Heart left ventricle (tissue), 16 donors: ENCODE results near the gene SAXO1. TPM values are rescaled to one million over a fixed set of nuclear protein-coding genes. Genes with fewer than 3 reads are reported as not detected.

Experiments used
- ATAC-seq, 4 donors: fragments of 200-7000 bp; cut with Tn5 transposase; one replicate each; pipeline ENCODE4 v1.9.1; 2020 to 2022; ENCODE audit warnings: moderate library complexity in 4 of 4, mild to moderate bottlenecking in 3 of 4, moderate number of reproducible peaks in 1 of 4
- DNase-seq, 5 donors: peaks; one replicate each; pipeline ENCODE4 v3.0.0-alpha.2; 2020
- H3K27ac ChIP-seq, 12 donors: fragments of 200-600 bp; sonication (generic) in 4 of 12; one replicate each; pipeline versions ENCODE4 v1.5.0 to v1.8.0; 2016 to 2022; ENCODE audit warnings: mild to moderate bottlenecking in 2 of 12
- H3K27me3 ChIP-seq, 9 donors: fragments of 200-600 bp; sonication (generic) in 2 of 9; one replicate each; pipeline versions ENCODE4 v1.5.1 to v1.8.0; 2016 to 2022; ENCODE audit warnings: mild to moderate bottlenecking in 3 of 9
- H3K36me3 ChIP-seq, 9 donors: fragments of 200-600 bp; sonication (generic) in 2 of 9; one replicate each; pipeline versions ENCODE4 v1.5.0 to v1.8.0; 2018 to 2022; ENCODE audit warnings: mild to moderate bottlenecking in 2 of 9
- H3K4me1 ChIP-seq, 12 donors: fragments of 200-600 bp; sonication (generic) in 4 of 12; one replicate each; pipeline versions ENCODE4 v1.5.0 to v1.8.0; 2016 to 2022; ENCODE audit warnings: mild to moderate bottlenecking in 3 of 12
- H3K4me3 ChIP-seq, 12 donors: fragments of 200-600 bp; sonication (generic) in 4 of 12; one replicate each; pipeline versions ENCODE4 v1.5.0 to v1.8.0; 2017 to 2022; ENCODE audit warnings: mild to moderate bottlenecking in 9 of 12, moderate library complexity in 4 of 12
- H3K9me3 ChIP-seq, 12 donors: fragments of 200-600 bp; sonication (generic) in 4 of 12; one replicate each; pipeline versions ENCODE4 v1.5.0 to v1.8.0; 2016 to 2022; ENCODE audit warnings: mild to moderate bottlenecking in 1 of 12
- POLR2A ChIP-seq, 2 donors: fragments of 450-650 bp; IDR thresholded peaks; one replicate each; pipeline ENCODE4 v1.6.1; 2017; ENCODE audit warnings: antibody characterized with exemption in 2 of 2, mild to moderate bottlenecking in 2 of 2, moderate library complexity in 2 of 2
- WGBS, 4 donors: extraction: QIAGEN DNeasy Blood & Tissue Kit in 2 of 4; methylation state at CpG; one replicate each; pipeline versions ENCODE4 v1.1.5 to v1.1.7; 2013 to 2018; 5-methylcytosine and 5-hydroxymethylcytosine counted together
- intact Hi-C, 10 donors: fragments of 100-400 bp; cut with DNase I; formaldehyde crosslinking; loops; one replicate each; pipeline versions ENCODE4 v1.11.1 to v1.14.2; 2022
- polyA plus RNA-seq, 2 donors: library from polyadenylated mRNA; stranded (reverse); fragments of 200-250 nt; gene quantifications; one replicate each; pipeline ENCODE4 v1.2.3, GENCODE V29; 2013
- total RNA-seq, 9 donors: library from RNA; depleted of rRNA in 2 of 9; stranded (reverse); fragments of >200 nt in 2 of 9; fragmentation: NEBNext Ultra II Directional in 3 of 9; extraction: Animal tissue kit (Norgen Biotek cat#: 25700) in 3 of 9; gene quantifications; one replicate each; pipeline versions ENCODE4 v1.1.0 to v1.2.4, GENCODE V29; 2016 to 2023
- TF ChIP-seq, protein P1 (sequence below), 12 donors: fragments of 200-600 bp; sonication (generic) in 4 of 12; IDR thresholded peaks; one replicate each; pipeline versions ENCODE4 v1.5.0 to v1.8.0; 2018 to 2022; ENCODE audit warnings: antibody characterized with exemption in 12 of 12, mild to moderate bottlenecking in 5 of 12
- donor health status: ischemic (EF 13 %, LVEDD 7.1; RV severe dilation, severe dysfunction).
- donor health status: healthy with polysubstance abuse.
- donor health status: DM: no; HTN: yes; CAD: no.
- donor health status: DM: no; HTN: no; CAD: no.
- donor health status: ischemic (EF 25% LVEDD 6.9; RV normal size, moderate dysfunction).
- donor health status: ischemic (EF 25% LVEDD 5.7; RV mildly dilated, moderate dysfunction).
- donor health status: healthy.
- donor health status: DM: yes; HTN: yes; CAD: no.
- donor health status: ischemic (EF 35%, LVEDD 5.7; RV mildly dilated, moderate dysfunction).
- donor health status: nonischemic (EF 11% LVEDD 7.7; RV severe dilation, severe dysfunction).
- donor health status: DM: yes; HTN: yes; CAD: no.
- donor health status: PGD.
- donor health status: ischemic (EF 29% LVEDD 5.4; RV normal size, mild dysfunction).
- donor health status: nonischemic (EF 23%, LVEDD 6.1; RV moderate dilation, normal function).

SAXO1 gene
- total and polyA plus RNA-seq, 11 donors, result 0.09 to 0.21 (median 0.11) TPM; not detected in 8

DNA sequence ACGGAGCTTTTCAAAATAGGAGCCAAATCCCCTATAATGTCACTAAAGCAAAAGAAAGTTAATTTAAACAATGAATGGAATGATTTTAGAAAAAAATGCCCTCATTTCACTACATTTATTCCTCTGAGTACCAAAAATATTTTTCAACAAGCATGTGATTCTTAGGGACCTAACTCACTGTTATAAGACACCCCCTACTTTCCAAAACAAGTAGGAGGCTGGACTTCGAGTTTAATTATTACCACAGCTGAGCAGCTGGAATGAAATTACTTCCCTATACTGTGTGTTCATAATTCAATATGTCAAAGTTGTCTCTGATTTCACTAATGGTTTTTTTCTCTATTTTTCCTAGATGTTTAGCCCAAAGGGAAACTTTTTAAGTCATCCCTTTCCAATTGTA lies 61.6 kb downstream of the SAXO1 start:
- no peaks in the 10 kb centered on the region for H3K9me3 ChIP-seq
- ATAC-seq (no peak), DNase-seq (no peak)
- intact Hi-C loops, result loop anchor here in 2 of 10 donors (10.0 kb wide), 2 partner anchors 107 to 247 kb away; no protein-coding TSS in a partner anchor
- no peak overlapping the region for H3K4me3 ChIP-seq
- H3K27me3 ChIP-seq, result no peaks in the 10 kb centered on the region
- H3K4me1 ChIP-seq, result peaks cover 0 to 21% (median 12%) of the 10 kb centered on the region in 12 donors
- WGBS, 4 donors, result 54 to 69% (median 66%) methylated on average over 2 of the region's 2 CpGs
- no peak overlapping the region for H3K27ac ChIP-seq
- H3K36me3 ChIP-seq, result no peaks in the 10 kb centered on the region
- TF ChIP-seq, protein P1, sequence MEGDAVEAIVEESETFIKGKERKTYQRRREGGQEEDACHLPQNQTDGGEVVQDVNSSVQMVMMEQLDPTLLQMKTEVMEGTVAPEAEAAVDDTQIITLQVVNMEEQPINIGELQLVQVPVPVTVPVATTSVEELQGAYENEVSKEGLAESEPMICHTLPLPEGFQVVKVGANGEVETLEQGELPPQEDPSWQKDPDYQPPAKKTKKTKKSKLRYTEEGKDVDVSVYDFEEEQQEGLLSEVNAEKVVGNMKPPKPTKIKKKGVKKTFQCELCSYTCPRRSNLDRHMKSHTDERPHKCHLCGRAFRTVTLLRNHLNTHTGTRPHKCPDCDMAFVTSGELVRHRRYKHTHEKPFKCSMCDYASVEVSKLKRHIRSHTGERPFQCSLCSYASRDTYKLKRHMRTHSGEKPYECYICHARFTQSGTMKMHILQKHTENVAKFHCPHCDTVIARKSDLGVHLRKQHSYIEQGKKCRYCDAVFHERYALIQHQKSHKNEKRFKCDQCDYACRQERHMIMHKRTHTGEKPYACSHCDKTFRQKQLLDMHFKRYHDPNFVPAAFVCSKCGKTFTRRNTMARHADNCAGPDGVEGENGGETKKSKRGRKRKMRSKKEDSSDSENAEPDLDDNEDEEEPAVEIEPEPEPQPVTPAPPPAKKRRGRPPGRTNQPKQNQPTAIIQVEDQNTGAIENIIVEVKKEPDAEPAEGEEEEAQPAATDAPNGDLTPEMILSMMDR (IDR thresholded peaks at IDR 0.05), result no peak
- TF ChIP-seq POLR2A (IDR thresholded peaks at IDR 0.05), result no peak

DNA sequence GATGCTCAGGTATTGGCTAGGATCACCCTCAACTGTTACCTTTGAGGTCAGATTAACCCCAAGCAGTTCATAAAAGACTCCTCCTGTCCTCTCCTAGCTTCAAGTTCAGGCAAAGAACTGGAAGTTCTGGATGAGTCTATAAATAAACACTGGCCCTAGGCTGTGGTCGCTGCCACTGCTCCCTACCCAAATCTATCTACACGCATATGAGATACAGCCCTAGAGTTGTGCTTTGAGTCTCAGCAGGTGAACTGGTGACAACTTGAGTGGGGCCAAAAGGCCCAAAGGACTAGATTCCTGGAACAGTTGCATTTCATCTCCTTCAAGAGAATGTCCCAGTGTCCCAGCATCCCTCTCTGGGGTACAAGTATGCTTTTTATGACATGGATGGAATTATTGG lies 62.6 kb downstream of the SAXO1 start:
- intact Hi-C loops, result loop anchor here in 2 of 10 donors (10.0 kb wide), 2 partner anchors 106 to 246 kb away; no protein-coding TSS in a partner anchor
- Histone ChIP-seq H3K4me1 (peaks cover 0 to 21% (median 12%) of the 10 kb centered on the region in 12 donors), H3K27me3 (no peaks in the 10 kb centered on the region), H3K4me3 (no peak overlapping the region), H3K36me3 (no peaks in the 10 kb centered on the region), H3K9me3 (no peaks in the 10 kb centered on the region), H3K27ac (peak overlapping the region in 1 of 12 donors; percentile 35)
- no peak for TF ChIP-seq POLR2A (IDR thresholded peaks at IDR 0.05)
- TF ChIP-seq, protein P1 (IDR thresholded peaks at IDR 0.05), result no peak
- ATAC-seq (peak; percentile 89 to 98 (median 96)), DNase-seq (peak in 2 of 5 donors; percentile 38 to 46)
- whole genome bisulfite sequencing, 4 donors, result 38 to 45% (median 41%) methylated on average over 2 of the region's 2 CpGs

DNA sequence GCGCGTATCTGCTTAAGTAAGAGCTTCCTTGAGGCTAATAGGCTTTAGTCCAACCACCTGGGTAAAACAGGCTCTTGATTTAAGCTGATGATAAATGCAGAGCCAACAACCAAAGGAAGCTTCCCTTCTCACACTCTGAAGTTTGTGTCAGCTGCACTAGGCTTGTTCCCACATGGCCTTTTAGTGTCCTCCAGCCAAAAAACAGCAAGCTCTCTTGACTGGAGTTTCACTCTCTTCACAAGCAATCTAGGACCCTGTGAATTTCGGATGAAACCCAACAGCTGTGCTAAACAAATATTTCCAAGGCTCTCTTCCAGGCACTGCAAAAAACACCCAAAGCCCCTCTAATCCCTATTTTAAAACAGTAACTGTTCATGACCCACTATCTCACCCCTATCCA lies 63.9 kb downstream of the SAXO1 start:
- peak overlapping the region in 1 of 12 donors; percentile 22 for H3K27ac ChIP-seq
- DNase-seq (peak in 1 of 5 donors; percentile 13), ATAC-seq (peak in 1 of 4 donors; percentile 60)
- peaks cover 0 to 11% (median 0%) of the 10 kb centered on the region in 12 donors for H3K9me3 ChIP-seq
- WGBS, 4 donors, result 44 to 63% (median 56%) methylated on average over 3 of the region's 3 CpGs
- intact Hi-C loops, result no loop called here
- peaks cover 0 to 21% (median 12%) of the 10 kb centered on the region in 12 donors for H3K4me1 ChIP-seq
- no peaks in the 10 kb centered on the region for H3K36me3 ChIP-seq
- H3K4me3 ChIP-seq, result no peak overlapping the region
- H3K27me3 ChIP-seq, result no peaks in the 10 kb centered on the region
- TF ChIP-seq, protein P1 (IDR thresholded peaks at IDR 0.05), result no peak
- no peak for TF ChIP-seq POLR2A (IDR thresholded peaks at IDR 0.05)

DNA sequence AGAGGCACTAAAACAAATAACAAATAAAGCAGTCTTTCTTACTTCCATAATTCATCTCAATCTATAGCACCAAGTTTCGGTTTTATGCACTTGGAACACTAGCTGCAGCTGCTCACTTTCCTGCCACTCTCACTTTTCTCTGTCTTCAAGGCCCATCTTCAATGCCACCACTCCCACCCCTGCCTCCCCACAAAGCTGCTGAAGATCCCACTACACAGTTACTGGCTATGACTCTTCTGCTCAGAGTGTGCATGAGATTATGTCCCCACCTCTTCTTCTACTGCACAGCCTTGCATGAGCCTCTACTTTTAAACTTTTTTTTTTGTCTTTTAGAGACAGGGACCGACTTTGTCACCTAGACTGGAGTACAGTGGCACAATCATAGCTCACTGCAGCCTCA lies 77.4 kb downstream of the SAXO1 start:
- Histone ChIP-seq H3K4me3 (no peak overlapping the region), H3K36me3 (no peaks in the 10 kb centered on the region), H3K27me3 (no peaks in the 10 kb centered on the region), H3K9me3 (no peaks in the 10 kb centered on the region), H3K4me1 (no peaks in the 10 kb centered on the region), H3K27ac (no peak overlapping the region)
- WGBS, 4 donors, result 85 to 96% (median 90%) methylated on average over 2 of the region's 2 CpGs
- intact Hi-C loops, result no loop called here
- DNase-seq, result no peak
- TF ChIP-seq POLR2A (IDR thresholded peaks at IDR 0.05), result no peak
- TF ChIP-seq, protein P1 (IDR thresholded peaks at IDR 0.05), result no peak
- no peak for ATAC-seq
